Liver (tissue), 9 donors: ENCODE results near the gene ABL1. TPM values are rescaled to one million over a fixed set of nuclear protein-coding genes. Genes with fewer than 3 reads are reported as not detected.
"Not testable (repeated sequence)": the region's sequence is repeated elsewhere in the genome, so short reads cannot be mapped to it uniquely, and the experiment has no call there.

Experiments
- DNase-seq: peaks from one replicate; pipeline ENCODE4 v3.0.0-alpha.2; 2017; ENCODE audit warnings: low spot score
- H3K27ac ChIP-seq, 2 donors: one replicate each; pipeline ENCODE4 v1.7.0; 2013; ENCODE audit warnings: inconsistent platforms in 2 of 2, low read length in 2 of 2, control low read depth in 1 of 2, low read depth in 1 of 2, mild to moderate bottlenecking in 1 of 2
- H3K27me3 ChIP-seq, 4 donors: one replicate each; pipeline versions ENCODE4 v1.6.1 to v1.7.0; 2013; ENCODE audit warnings: low read length in 3 of 4, inconsistent platforms in 1 of 4, mild to moderate bottlenecking in 1 of 4, moderate library complexity in 1 of 4; ENCODE audit not compliant: control insufficient read depth in 4 of 4, insufficient read depth in 4 of 4
- H3K36me3 ChIP-seq, 4 donors: one replicate each; pipeline versions ENCODE4 v1.6.1 to v1.7.0; 2013; ENCODE audit warnings: low read length in 3 of 4, mild to moderate bottlenecking in 3 of 4, low read depth in 1 of 4, moderate library complexity in 1 of 4; ENCODE audit not compliant: control insufficient read depth in 4 of 4, insufficient read depth in 3 of 4
- H3K4me1 ChIP-seq, 4 donors: one replicate each; pipeline versions ENCODE4 v1.6.1 to v1.7.0; 2013; ENCODE audit warnings: low read length in 3 of 4, mild to moderate bottlenecking in 3 of 4, moderate library complexity in 1 of 4; ENCODE audit not compliant: control insufficient read depth in 4 of 4, insufficient read depth in 4 of 4
- H3K4me3 ChIP-seq, 3 donors: one replicate each; pipeline versions ENCODE4 v1.6.1 to v1.7.0; 2013; ENCODE audit warnings: low read length in 3 of 3, control low read depth in 1 of 3, low read depth in 1 of 3, mild to moderate bottlenecking in 1 of 3
- H3K9ac ChIP-seq, 2 donors: one replicate each; pipeline ENCODE4 v1.7.0; 2013; ENCODE audit warnings: low read length in 2 of 2, mild to moderate bottlenecking in 2 of 2, moderate library complexity in 2 of 2, control low read depth in 1 of 2, low read depth in 1 of 2
- H3K9me3 ChIP-seq, 4 donors: one replicate each; pipeline versions ENCODE4 v1.6.1 to v1.7.0; 2013; ENCODE audit warnings: low read length in 3 of 4; ENCODE audit not compliant: control insufficient read depth in 4 of 4
- EGR1 ChIP-seq, 2 donors: IDR thresholded peaks; 2 replicates each; pipeline ENCODE4 v1.6.1; 2016 to 2018; ENCODE audit warnings: antibody characterized with exemption in 2 of 2, low read depth in 2 of 2
- FOXA1 ChIP-seq: IDR thresholded peaks from 2 replicates; pipeline ENCODE4 v1.6.1; 2016; ENCODE audit warnings: antibody characterized with exemption
- FOXA2 ChIP-seq: IDR thresholded peaks from 2 replicates; pipeline ENCODE4 v1.6.1; 2016; ENCODE audit warnings: antibody characterized with exemption
- GABPA ChIP-seq, 2 donors: IDR thresholded peaks in 1 of 2; conservative IDR thresholded peaks in 1 of 2; 2 replicates each; pipeline ENCODE4 v1.6.1; 2016; ENCODE audit warnings: antibody characterized with exemption in 2 of 2, mild to moderate bottlenecking in 1 of 2, moderate library complexity in 1 of 2
- HNF4A ChIP-seq, 2 donors: conservative IDR thresholded peaks; 2 replicates each; pipeline ENCODE4 v1.6.1; 2016; ENCODE audit warnings: antibody characterized with exemption in 2 of 2, mild to moderate bottlenecking in 2 of 2
- HNF4G ChIP-seq: IDR thresholded peaks from 2 replicates; pipeline ENCODE4 v1.6.1; 2016; ENCODE audit warnings: antibody characterized with exemption
- JUND ChIP-seq, 2 donors: IDR thresholded peaks; 2 replicates each; pipeline ENCODE4 v1.6.1; 2016; ENCODE audit warnings: antibody characterized with exemption in 2 of 2
- NR2F2 ChIP-seq: IDR thresholded peaks from 2 replicates; pipeline ENCODE4 v1.6.1; 2016; ENCODE audit warnings: antibody characterized with exemption
- RAD21 ChIP-seq, 2 donors: IDR thresholded peaks; 2 replicates each; pipeline ENCODE4 v1.6.1; 2016; ENCODE audit warnings: antibody characterized with exemption in 2 of 2, mild to moderate bottlenecking in 2 of 2
- RXRA ChIP-seq, 2 donors: IDR thresholded peaks; 2 replicates each; pipeline ENCODE4 v1.6.1; 2017 to 2018; ENCODE audit warnings: antibody characterized with exemption in 2 of 2, mild to moderate bottlenecking in 1 of 2
- TAF1 ChIP-seq: conservative IDR thresholded peaks from 2 replicates; pipeline ENCODE4 v1.6.1; 2016; ENCODE audit warnings: antibody characterized with exemption, mild to moderate bottlenecking
- YY1 ChIP-seq: IDR thresholded peaks from 2 replicates; pipeline ENCODE4 v1.6.1; 2016; ENCODE audit warnings: antibody characterized with exemption, mild to moderate bottlenecking
- WGBS: extraction: QIAGEN DNeasy Blood & Tissue Kit; methylation state at CpG from one replicate; pipeline ENCODE4 v1.1.7; 2013; 5-methylcytosine and 5-hydroxymethylcytosine counted together
- polyA plus RNA-seq, 2 donors: library from polyadenylated mRNA; stranded (reverse) in 1 of 2; unstranded in 1 of 2; fragments of 200-250 nt in 1 of 2; fragments of >200 nt in 1 of 2; fragmentation: Nextera tagmentation in 1 of 2; extraction: Ambion mirVana in 1 of 2; gene quantifications; one replicate each; pipeline versions ENCODE4 v1.2.1 to v1.2.3, GENCODE V29; 2013 to 2015
- total RNA-seq, 2 donors: library from RNA; depleted of rRNA; stranded (reverse); fragments of >200 nt; gene quantifications; one replicate each; pipeline ENCODE4 v1.2.3, GENCODE V29; 2014
- TF ChIP-seq, protein P1 (sequence below): IDR thresholded peaks from 2 replicates; pipeline ENCODE4 v1.6.1; 2016; ENCODE audit warnings: antibody characterized with exemption, mild to moderate bottlenecking
- TF ChIP-seq, protein P2 (sequence below): IDR thresholded peaks from 2 replicates; pipeline ENCODE4 v1.6.1; 2016; ENCODE audit warnings: antibody characterized with exemption
- TF ChIP-seq, protein P3 (sequence below): IDR thresholded peaks from 2 replicates; pipeline ENCODE4 v1.6.1; 2016; ENCODE audit warnings: antibody characterized with exemption
- TF ChIP-seq, protein P4 (sequence below): IDR thresholded peaks from 2 replicates; pipeline ENCODE4 v1.6.1; 2016; ENCODE audit warnings: antibody characterized with exemption
- TF ChIP-seq, protein P5 (sequence below): fragments of 150-350 bp; IDR thresholded peaks from 2 replicates; pipeline ENCODE4 v1.5.1; 2017; ENCODE audit warnings: improper control_type of control experiment, low read depth, low read length; ENCODE audit not compliant: missing input control
- donor health status: healthy.
- donor health status: healthy.
- donor health status: healthy.
- donor health status: healthy.
- donor health status: healthy.

ABL1 gene
- total and polyA plus RNA-seq, 4 donors: 4.2 to 14.2 (median 10.9) TPM

DNA sequence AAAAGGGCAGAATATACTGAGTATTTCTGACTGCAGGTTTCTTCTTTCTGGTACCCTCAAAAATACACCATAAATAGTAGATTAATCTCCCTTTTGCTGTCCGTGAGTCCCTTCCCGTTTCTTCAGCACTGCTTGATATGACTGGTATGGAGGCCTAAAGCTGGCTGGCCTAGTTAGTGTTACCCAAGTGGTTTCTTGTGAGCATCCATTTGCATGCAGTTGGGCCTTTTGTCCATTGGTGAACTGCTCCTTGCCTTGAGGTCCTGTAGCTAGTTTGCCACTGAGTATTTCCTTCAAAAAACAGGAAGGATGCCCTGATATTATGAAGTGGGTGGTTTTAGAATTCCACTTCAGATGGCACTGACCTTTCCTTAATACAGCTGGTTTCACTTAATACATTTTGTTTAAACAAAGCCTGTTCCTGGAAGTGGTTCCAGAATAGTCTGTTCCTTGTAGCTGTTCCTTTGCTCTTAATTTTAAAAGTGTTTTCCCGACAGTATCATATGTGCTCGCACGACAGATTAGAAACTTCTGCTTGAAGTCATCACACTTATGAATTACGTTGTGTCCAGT is 40.0 kb upstream of the ABL1 start:
- DNase-seq: no peak
- TF ChIP-seq, protein P1, sequence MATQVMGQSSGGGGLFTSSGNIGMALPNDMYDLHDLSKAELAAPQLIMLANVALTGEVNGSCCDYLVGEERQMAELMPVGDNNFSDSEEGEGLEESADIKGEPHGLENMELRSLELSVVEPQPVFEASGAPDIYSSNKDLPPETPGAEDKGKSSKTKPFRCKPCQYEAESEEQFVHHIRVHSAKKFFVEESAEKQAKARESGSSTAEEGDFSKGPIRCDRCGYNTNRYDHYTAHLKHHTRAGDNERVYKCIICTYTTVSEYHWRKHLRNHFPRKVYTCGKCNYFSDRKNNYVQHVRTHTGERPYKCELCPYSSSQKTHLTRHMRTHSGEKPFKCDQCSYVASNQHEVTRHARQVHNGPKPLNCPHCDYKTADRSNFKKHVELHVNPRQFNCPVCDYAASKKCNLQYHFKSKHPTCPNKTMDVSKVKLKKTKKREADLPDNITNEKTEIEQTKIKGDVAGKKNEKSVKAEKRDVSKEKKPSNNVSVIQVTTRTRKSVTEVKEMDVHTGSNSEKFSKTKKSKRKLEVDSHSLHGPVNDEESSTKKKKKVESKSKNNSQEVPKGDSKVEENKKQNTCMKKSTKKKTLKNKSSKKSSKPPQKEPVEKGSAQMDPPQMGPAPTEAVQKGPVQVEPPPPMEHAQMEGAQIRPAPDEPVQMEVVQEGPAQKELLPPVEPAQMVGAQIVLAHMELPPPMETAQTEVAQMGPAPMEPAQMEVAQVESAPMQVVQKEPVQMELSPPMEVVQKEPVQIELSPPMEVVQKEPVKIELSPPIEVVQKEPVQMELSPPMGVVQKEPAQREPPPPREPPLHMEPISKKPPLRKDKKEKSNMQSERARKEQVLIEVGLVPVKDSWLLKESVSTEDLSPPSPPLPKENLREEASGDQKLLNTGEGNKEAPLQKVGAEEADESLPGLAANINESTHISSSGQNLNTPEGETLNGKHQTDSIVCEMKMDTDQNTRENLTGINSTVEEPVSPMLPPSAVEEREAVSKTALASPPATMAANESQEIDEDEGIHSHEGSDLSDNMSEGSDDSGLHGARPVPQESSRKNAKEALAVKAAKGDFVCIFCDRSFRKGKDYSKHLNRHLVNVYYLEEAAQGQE: no peak
- TF ChIP-seq JUND (IDR thresholded peaks at IDR 0.05): no peak
- TF ChIP-seq GABPA (IDR thresholded peaks at IDR 0.05 in 1 of 2, conservative IDR thresholded peaks at IDR 0.05 in 1 of 2): no peak
- TF ChIP-seq, protein P2, sequence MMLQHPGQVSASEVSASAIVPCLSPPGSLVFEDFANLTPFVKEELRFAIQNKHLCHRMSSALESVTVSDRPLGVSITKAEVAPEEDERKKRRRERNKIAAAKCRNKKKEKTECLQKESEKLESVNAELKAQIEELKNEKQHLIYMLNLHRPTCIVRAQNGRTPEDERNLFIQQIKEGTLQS: no peak
- no peak for TF ChIP-seq HNF4A (conservative IDR thresholded peaks at IDR 0.05)
- TF ChIP-seq EGR1 (IDR thresholded peaks at IDR 0.05; ENCODE audit: low read depth in 2 of 2): no peak
- no peak for TF ChIP-seq TAF1
- TF ChIP-seq, protein P3, sequence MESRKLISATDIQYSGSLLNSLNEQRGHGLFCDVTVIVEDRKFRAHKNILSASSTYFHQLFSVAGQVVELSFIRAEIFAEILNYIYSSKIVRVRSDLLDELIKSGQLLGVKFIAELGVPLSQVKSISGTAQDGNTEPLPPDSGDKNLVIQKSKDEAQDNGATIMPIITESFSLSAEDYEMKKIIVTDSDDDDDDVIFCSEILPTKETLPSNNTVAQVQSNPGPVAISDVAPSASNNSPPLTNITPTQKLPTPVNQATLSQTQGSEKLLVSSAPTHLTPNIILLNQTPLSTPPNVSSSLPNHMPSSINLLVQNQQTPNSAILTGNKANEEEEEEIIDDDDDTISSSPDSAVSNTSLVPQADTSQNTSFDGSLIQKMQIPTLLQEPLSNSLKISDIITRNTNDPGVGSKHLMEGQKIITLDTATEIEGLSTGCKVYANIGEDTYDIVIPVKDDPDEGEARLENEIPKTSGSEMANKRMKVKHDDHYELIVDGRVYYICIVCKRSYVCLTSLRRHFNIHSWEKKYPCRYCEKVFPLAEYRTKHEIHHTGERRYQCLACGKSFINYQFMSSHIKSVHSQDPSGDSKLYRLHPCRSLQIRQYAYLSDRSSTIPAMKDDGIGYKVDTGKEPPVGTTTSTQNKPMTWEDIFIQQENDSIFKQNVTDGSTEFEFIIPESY: no peak
- 84% methylated on average over 6 of the region's 6 CpGs for WGBS

DNA sequence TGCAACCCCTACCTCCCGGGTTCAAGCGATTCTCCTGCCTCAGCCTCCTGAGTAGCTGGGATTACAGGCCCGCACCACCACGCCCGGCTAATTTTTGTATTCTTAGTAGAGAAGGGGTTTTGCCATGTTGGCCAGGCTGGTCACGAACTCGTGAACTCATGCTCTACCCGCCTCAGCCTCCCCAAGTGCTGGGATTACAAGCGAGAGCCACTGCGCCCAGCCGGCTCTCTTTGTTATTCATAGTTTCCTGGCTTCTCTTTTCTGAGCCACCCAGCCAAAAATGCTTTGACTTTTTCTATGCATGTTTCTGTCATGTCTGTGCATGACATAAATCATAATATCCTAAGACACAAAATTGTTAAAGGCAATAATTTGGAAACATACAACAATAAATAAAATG is 31.9 kb upstream of the ABL1 start:
- H3K27me3 ChIP-seq, H3K4me1 ChIP-seq, H3K36me3 ChIP-seq, H3K27ac ChIP-seq, H3K9ac ChIP-seq, H3K9me3 ChIP-seq, DNase-seq, H3K4me3 ChIP-seq: not testable (repeated sequence)
- 95% methylated on average over 11 of the region's 11 CpGs for WGBS

More for the DNA sequence above, 40.0 kb upstream of the ABL1 start:
- peaks cover 0 to 2% (median 0%) of the 10 kb centered on the region in 4 donors for H3K9me3 ChIP-seq
- no peaks in the 10 kb centered on the region for H3K36me3 ChIP-seq
- no peaks in the 10 kb centered on the region for H3K27me3 ChIP-seq
- no peak overlapping the region for H3K27ac ChIP-seq
- no peak overlapping the region for H3K4me3 ChIP-seq
- H3K4me1 ChIP-seq: peaks cover 0 to 6% (median 4%) of the 10 kb centered on the region in 4 donors
- no peak overlapping the region for H3K9ac ChIP-seq

DNA sequence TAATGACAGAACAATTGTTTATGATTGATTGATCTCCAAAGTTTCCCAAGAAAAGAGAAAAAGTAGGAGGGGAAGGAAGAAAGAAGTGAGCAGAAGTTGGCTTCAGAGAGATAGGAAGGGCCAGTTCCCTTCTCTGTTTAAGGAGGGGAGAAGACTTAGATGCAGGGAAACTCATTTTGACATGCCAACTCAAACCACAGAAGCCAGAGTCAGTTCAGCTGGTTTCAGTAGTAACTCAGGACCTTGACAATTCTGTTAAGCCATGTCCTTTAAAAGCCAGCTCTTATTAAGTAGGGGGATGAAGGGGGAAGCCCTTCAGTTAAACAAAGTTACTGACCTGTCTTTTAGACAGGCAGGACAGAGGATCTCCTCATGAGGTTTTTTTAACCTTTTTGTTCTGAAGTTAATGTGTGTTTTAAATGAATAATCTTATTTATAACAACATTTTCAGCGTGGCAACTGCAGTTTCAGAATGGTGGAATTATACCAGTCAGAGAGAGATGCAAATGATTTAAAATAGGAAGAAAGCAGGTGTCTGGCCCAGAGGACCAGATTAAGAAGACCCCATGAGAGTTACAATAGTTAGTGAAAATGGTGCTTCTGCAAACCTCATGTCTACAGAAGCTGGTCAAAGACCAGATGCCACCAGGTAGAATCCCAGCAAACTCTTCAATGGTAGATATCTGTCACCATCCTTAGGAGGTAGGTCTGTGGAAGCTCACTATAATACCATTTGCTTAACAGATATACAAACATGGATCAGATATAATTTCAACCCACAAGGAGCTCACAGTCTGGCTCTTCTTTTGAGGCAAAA is 29.3 kb upstream of the ABL1 start:
- Histone ChIP-seq H3K9ac (no peak overlapping the region), H3K27ac (no peak overlapping the region), H3K9me3 (no peaks in the 10 kb centered on the region), H3K4me1 (no peaks in the 10 kb centered on the region), H3K36me3 (no peaks in the 10 kb centered on the region), H3K27me3 (no peaks in the 10 kb centered on the region), H3K4me3 (no peak overlapping the region)
- 89% methylated on average over 1 of the region's 1 CpG for WGBS
- DNase-seq: no peak
- no peak for TF ChIP-seq RAD21 (IDR thresholded peaks at IDR 0.05)
- TF ChIP-seq HNF4G: no peak
- no peak for TF ChIP-seq HNF4A (conservative IDR thresholded peaks at IDR 0.05)
- no peak for TF ChIP-seq FOXA1
- TF ChIP-seq, protein P2: no peak
- TF ChIP-seq FOXA2: no peak
- TF ChIP-seq RXRA (IDR thresholded peaks at IDR 0.05): no peak
- TF ChIP-seq TAF1: no peak
- TF ChIP-seq YY1: no peak
- TF ChIP-seq EGR1 (IDR thresholded peaks at IDR 0.05; ENCODE audit: low read depth in 2 of 2): no peak
- TF ChIP-seq, protein P4, sequence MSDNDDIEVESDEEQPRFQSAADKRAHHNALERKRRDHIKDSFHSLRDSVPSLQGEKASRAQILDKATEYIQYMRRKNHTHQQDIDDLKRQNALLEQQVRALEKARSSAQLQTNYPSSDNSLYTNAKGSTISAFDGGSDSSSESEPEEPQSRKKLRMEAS: no peak
- TF ChIP-seq NR2F2: no peak
- TF ChIP-seq, protein P5, sequence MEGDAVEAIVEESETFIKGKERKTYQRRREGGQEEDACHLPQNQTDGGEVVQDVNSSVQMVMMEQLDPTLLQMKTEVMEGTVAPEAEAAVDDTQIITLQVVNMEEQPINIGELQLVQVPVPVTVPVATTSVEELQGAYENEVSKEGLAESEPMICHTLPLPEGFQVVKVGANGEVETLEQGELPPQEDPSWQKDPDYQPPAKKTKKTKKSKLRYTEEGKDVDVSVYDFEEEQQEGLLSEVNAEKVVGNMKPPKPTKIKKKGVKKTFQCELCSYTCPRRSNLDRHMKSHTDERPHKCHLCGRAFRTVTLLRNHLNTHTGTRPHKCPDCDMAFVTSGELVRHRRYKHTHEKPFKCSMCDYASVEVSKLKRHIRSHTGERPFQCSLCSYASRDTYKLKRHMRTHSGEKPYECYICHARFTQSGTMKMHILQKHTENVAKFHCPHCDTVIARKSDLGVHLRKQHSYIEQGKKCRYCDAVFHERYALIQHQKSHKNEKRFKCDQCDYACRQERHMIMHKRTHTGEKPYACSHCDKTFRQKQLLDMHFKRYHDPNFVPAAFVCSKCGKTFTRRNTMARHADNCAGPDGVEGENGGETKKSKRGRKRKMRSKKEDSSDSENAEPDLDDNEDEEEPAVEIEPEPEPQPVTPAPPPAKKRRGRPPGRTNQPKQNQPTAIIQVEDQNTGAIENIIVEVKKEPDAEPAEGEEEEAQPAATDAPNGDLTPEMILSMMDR: no peak
